Endothelial cell of umbilical vein (primary cell): ENCODE measurements around the gene SLC39A12. TPM values are rescaled to one million over a fixed set of nuclear protein-coding genes. Genes with fewer than 3 reads are reported as not detected.

Experiments
- BruUV-seq: library from RNA; stranded (reverse); fragments of 400-500 nt; replicated peaks from 2 replicates; lab custom pipeline; 2021; lab: Mats Ljungman, UMichigan
- CTCF ChIA-PET: fragments of 300-600, 350-600 bp; sonication (Branson Sonifier 250); formaldehyde crosslinking; loops from one replicate; lab custom pipeline; 2021; ENCODE audit warnings: antibody characterized with exemption, inconsistent platforms; lab: Charles Lee
- POLR2A ChIA-PET: fragments of 300-600, 350-600 bp; sonication (Branson Sonifier 250); formaldehyde crosslinking; loops from one replicate; lab custom pipeline; 2021; ENCODE audit warnings: antibody characterized with exemption, inconsistent platforms; lab: Charles Lee
- DNase-seq: peaks from one replicate; pipeline ENCODE4 v3.0.0-alpha.2; 2011; ENCODE audit warnings: low read depth, low spot score
- FAIRE-seq: peaks from 2 replicates; lab custom pipeline; 2011; peaks lifted over from hg19 to GRCh38; lab: Jason Lieb, UNC
- H2AFZ ChIP-seq: 2 replicates; pipeline ENCODE4 v1.6.0; 2012; ENCODE audit warnings: low read depth, low read length, control low read depth, inconsistent platforms
- H3K27ac ChIP-seq: 2 replicates; pipeline ENCODE4 v1.5.1; 2011; ENCODE audit warnings: low read depth, mild to moderate bottlenecking, control low read depth, low read length, moderate library complexity; ENCODE audit not compliant: insufficient read depth
- H3K27me3 ChIP-seq, 2 experiments: 2 replicates each; pipeline versions ENCODE4 v1.6.0 to v1.6.1; 2011; ENCODE audit warnings: low read length in 2 of 2, mixed read lengths in 1 of 2; ENCODE audit not compliant: control insufficient read depth in 2 of 2, insufficient read depth in 2 of 2
- H3K36me3 ChIP-seq, 2 experiments: 2 replicates in 1 of 2; 3 replicates in 1 of 2; pipeline ENCODE4 v1.5.1; 2011; ENCODE audit warnings: low read length in 2 of 2, mild to moderate bottlenecking in 1 of 2, moderate library complexity in 1 of 2; ENCODE audit not compliant: control insufficient read depth in 2 of 2, insufficient read depth in 2 of 2; ENCODE audit errors: extremely low read depth in 1 of 2
- H3K4me1 ChIP-seq: 3 replicates; pipeline ENCODE4 v1.5.1; 2011; ENCODE audit warnings: mild to moderate bottlenecking, low read length; ENCODE audit not compliant: control insufficient read depth, insufficient read depth; ENCODE audit errors: extremely low read depth
- H3K4me2 ChIP-seq: 2 replicates; pipeline ENCODE4 v1.6.1; 2011; ENCODE audit warnings: low read length, control low read depth, mixed read lengths; ENCODE audit not compliant: insufficient read depth
- H3K4me3 ChIP-seq, 3 experiments: fragments of 200-600 bp in 1 of 3; sonication (generic), shearing (Covaris generic) in 1 of 3; replicated peaks in 1 of 3; 2 replicates each; pipeline ENCODE4 v1.5.1; 2011 to 2016; ENCODE audit warnings: control low read depth in 3 of 3, low read length in 3 of 3, mild to moderate bottlenecking in 2 of 3, inconsistent platforms in 1 of 3, low read depth in 1 of 3, moderate library complexity in 1 of 3; ENCODE audit not compliant: insufficient read depth in 1 of 3
- H3K79me2 ChIP-seq: 2 replicates; pipeline ENCODE4 v1.6.0; 2012; ENCODE audit warnings: low read length, inconsistent platforms; ENCODE audit not compliant: control insufficient read depth, insufficient read depth
- H3K9ac ChIP-seq: replicated peaks from 2 replicates; pipeline ENCODE3; 2011; ENCODE audit warnings: low read length, control low read depth; ENCODE audit not compliant: insufficient read depth; ENCODE audit errors: extremely low read depth
- H3K9me1 ChIP-seq: replicated peaks from 3 replicates; pipeline ENCODE4 v1.6.0; 2011; ENCODE audit warnings: mild to moderate bottlenecking, low read length; ENCODE audit not compliant: control insufficient read depth, insufficient read depth; ENCODE audit errors: extremely low read depth
- H3K9me3 ChIP-seq: replicated peaks from 2 replicates; pipeline ENCODE4 v1.5.1; 2012; ENCODE audit warnings: low read length, inconsistent platforms; ENCODE audit not compliant: control insufficient read depth, insufficient read depth
- H4K20me1 ChIP-seq: replicated peaks from 2 replicates; pipeline ENCODE3; 2011; ENCODE audit warnings: mild to moderate bottlenecking, low read length; ENCODE audit not compliant: control insufficient read depth, insufficient read depth; ENCODE audit errors: extremely low read depth
- CTCF ChIP-seq, 2 donors: IDR thresholded peaks; 1 replicate in 1 of 2; 2 replicates in 1 of 2; pipeline ENCODE4 v1.5.1; 2011; ENCODE audit warnings: low read length in 2 of 2, mild to moderate bottlenecking in 2 of 2, moderate library complexity in 2 of 2, control low read depth in 1 of 2, inconsistent platforms in 1 of 2, low read depth in 1 of 2; ENCODE audit not compliant: insufficient read depth in 1 of 2; ENCODE audit errors: extremely low read depth in 1 of 2
- EZH2 ChIP-seq: IDR thresholded peaks from 2 replicates; pipeline ENCODE4 v1.6.1; 2012; ENCODE audit warnings: borderline replicate concordance, low read depth, mild to moderate bottlenecking, moderate library complexity, low read length, inconsistent platforms; ENCODE audit not compliant: severe bottlenecking
- FOS ChIP-seq: IDR thresholded peaks from 2 replicates; pipeline ENCODE4 v1.6.1; 2011; ENCODE audit warnings: mild to moderate bottlenecking, low read length, moderate library complexity, borderline replicate concordance; ENCODE audit not compliant: insufficient read depth
- GATA2 ChIP-seq: IDR thresholded peaks from 2 replicates; pipeline ENCODE4 v1.7.0; 2011; ENCODE audit warnings: low read depth, mild to moderate bottlenecking, moderate library complexity, mixed read lengths, low read length; ENCODE audit not compliant: insufficient read length, insufficient read depth
- JUN ChIP-seq: IDR thresholded peaks from 2 replicates; pipeline ENCODE4 v1.6.1; 2011; ENCODE audit warnings: borderline replicate concordance, low read depth; ENCODE audit not compliant: insufficient read length, insufficient read depth
- MAX ChIP-seq: IDR thresholded peaks from 2 replicates; pipeline ENCODE4 v1.6.1; 2011; ENCODE audit not compliant: insufficient read depth, insufficient read length
- MYC ChIP-seq: IDR thresholded peaks from one replicate; pipeline ENCODE4 v1.6.1; 2011; ENCODE audit warnings: mild to moderate bottlenecking, low read depth, low read length
- POLR2A ChIP-seq: IDR thresholded peaks from 2 replicates; pipeline ENCODE4 v1.6.1; 2012; ENCODE audit warnings: low read depth, mild to moderate bottlenecking, control low read depth, low read length
- POLR2AphosphoS5 ChIP-seq: IDR thresholded peaks from 2 replicates; pipeline ENCODE4 v1.6.1; 2012; ENCODE audit warnings: low read depth, mild to moderate bottlenecking, control low read depth, low read length, moderate library complexity; ENCODE audit not compliant: insufficient read depth
- dilution Hi-C: fragments of 300-500 bp; cut with MboI; formaldehyde crosslinking; loops from one replicate; pipeline ENCODE4 v1.15.0; 2019; ENCODE audit warnings: low sequenced_read_pairs; ENCODE audit not compliant: extremely low pct_ligation_motif_present
- intact Hi-C: fragments of 100-400 bp; cut with micrococcal nuclease; formaldehyde crosslinking; loops from one replicate; pipeline ENCODE4 v1.10.0; 2022
- polyA plus RNA-seq, 4 experiments: library from polyadenylated mRNA; depleted of rRNA in 3 of 4; stranded (reverse) in 3 of 4; unstranded in 1 of 4; fragments of >200 nt; gene quantifications; 2 replicates each; pipeline versions ENCODE4 v1.2.1 to v1.2.3, GENCODE V29; 2011 to 2012; ENCODE audit warnings: missing spikeins in 1 of 4
- total RNA-seq: library from RNA; stranded (reverse); gene quantifications from 2 replicates; pipeline ENCODE4 v1.2.3, GENCODE V29; 2021

The SLC39A12 gene
- total and polyA plus RNA-seq, 2 donors (not counting 3 experiments of a cell fraction or from before 2014, with no cell fraction given): not detected

- dilution Hi-C loops: no loop called here
- DNase-seq (no peak), FAIRE-seq (no peak)
- no peaks in the 10 kb centered on the region for H3K4me1 ChIP-seq
- H3K9me3 ChIP-seq: no peaks in the 10 kb centered on the region
- no peak overlapping the region for H2AFZ ChIP-seq
- peaks cover 0 to 5% of the 10 kb centered on the region in 2 experiments for H3K27me3 ChIP-seq
- no peaks in the 10 kb centered on the region for H3K79me2 ChIP-seq
- H3K4me2 ChIP-seq: no peak overlapping the region
- intact Hi-C loops: no loop called here
- no peak overlapping the region for H3K27ac ChIP-seq
- H3K9me1 ChIP-seq: no peaks in the 10 kb centered on the region
- ChIA-PET CTCF (interaction anchor here (1.3 kb wide), 1 partner anchor 303 kb away, joined by 3 read pairs; no protein-coding TSS in a partner anchor), POLR2A (interaction anchor here (0.7 kb wide), 1 partner anchor 1828 kb away, joined by 3 read pairs; no protein-coding TSS in a partner anchor)
- no peak overlapping the region for H3K9ac ChIP-seq
- BruUV-seq: no TSS peak
- H4K20me1 ChIP-seq: no peaks in the 10 kb centered on the region
- no peak overlapping the region for H3K4me3 ChIP-seq
- H3K36me3 ChIP-seq: no peaks in the 10 kb centered on the region
- TF ChIP-seq POLR2AphosphoS5 (no peak), GATA2 (no peak), JUN (no peak), MAX (no peak), EZH2 (no peak), POLR2A (no peak), CTCF (IDR thresholded peaks at IDR 0.05; ENCODE audit: extremely low read depth in 1 of 2, insufficient read depth in 1 of 2, low read depth in 1 of 2, low read length in 2 of 2) (no peak), MYC (no peak), FOS (no peak)
These were observed 38.1 kb upstream of the SLC39A12 start for GRCh38 chr10:17913604-17914003.
